NCI-H1048 (cell line): ENCODE measurements around the gene USP49.
"Not testable (repeated sequence)": the region's sequence is repeated elsewhere in the genome, so short reads cannot be mapped to it uniquely, and the experiment has no call there.

Experiments used
- DNase-seq: peaks from one replicate; lab custom pipeline; 2025; lab: John Stamatoyannopoulos, UW

The USP49 gene

DNA sequence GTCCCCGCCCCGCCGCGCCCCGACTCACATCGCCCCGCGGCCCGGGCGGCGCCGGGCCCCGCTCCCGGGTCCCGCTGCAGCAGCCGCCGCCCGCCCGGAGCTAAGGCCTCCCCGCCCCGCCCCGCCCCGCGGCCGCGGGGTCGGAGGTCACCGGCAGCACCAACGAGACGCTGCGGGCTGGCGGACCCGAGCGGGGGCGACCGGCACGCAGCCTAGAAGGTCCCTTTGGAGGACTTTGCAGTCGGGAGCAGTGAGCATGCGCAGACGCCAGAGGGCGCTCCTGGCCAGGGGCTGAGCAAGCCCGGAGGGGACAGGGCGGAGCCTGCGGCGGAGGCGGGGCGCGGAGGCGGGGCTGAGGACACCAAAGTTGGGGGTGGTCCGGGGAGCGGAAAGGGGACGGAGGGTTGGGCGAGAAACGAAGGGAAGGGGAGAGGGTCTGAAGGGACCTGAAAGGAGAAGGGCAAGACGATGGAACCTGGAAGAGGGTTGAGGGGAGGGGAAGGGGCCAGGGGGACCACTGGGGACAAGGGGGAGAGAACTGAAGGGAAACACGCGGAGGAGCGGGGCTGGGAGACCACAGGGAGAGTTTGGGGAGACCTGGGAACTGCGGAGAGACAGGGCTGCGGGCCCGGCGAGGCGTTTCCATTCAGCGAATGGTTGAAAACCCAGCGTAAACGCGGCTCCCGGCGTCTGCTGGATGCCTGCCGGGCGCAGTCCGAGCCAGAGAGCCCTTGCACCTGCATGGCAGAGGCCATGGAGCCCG is 115.2 kb downstream of the USP49 start, which contains the start of gene FRS3:
TSS of gene FRS3 (minus strand) at position 113 of the 763 bp plus-strand sequence. CDS start 2,913 bp downstream, outside the sequence.
- peak; percentile 62 for DNase-seq

DNA sequence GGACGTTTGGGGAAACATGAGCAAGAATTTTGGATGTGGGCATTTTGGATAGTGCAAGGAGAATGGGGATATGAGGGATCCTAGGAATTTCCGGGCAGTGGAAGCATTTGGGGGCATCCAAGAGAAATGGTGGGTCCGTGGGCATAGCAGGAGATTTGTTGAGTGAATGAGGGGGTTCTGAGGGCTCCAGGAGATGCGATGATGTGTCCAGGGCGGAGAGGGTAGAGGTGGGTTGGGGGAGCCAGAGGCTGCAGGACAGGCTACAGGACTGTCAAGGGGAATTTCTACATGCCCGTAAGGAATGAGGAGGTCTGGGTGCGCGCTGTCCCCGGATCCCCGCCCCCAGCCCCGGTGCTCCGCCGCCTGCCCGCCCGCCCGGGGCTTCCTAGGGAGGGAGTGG is 115.8 kb downstream of the USP49 start:
- no peak for DNase-seq

DNA sequence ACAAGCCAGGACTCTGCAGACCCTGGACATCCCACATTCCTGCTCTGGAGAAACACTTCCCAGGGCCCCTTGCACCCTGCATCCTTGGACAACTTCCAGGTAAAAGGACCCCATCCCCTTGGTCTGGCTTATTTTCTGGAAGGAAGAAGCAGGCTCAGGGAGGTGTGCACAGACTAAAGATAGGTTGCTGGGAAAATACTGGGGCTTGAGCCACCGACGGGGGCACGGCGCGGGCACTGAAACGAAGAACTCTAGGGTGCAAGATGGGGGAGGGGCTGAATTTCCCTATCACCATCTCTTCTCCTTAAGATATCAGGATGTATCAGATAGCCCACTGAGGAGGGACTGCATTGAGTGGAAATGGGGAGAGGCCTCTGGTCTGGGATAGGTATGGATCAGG is 116.3 kb downstream of the USP49 start:
- DNase-seq: no peak

DNA sequence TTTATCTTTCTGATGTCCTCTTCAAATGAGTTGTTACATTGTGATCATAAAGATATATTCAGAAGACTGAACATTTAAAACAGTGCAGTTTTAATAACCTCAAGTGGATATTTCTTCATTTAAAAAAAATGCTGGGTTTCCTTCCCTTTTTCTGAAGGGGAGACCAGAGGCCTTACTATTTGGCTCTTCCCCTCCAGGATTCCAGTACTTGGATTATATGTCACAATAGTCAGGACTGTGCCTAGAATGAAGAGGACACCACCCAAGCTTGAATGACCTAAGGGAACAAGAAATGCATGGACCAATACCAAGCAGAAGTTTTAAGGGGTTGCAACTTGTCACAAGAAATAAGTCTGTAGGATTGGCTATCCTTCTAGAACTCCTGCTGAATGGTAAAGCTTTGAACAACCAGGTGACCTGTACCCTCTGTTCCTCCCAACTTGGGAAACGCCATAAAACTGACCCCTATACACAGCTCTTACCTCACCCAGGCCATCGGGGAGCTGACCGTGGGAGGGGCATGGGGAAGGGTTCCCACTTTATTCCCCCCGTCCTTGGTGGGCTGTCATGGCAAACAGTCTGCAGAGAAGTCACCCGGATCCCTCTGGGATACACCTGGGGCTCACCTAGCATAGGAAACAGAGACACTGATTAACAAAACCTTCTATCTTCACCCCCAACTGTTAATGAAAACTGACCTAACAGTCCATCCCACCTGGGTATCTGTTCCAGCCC is 117.5 kb downstream of the USP49 start:
- no peak for DNase-seq

DNA sequence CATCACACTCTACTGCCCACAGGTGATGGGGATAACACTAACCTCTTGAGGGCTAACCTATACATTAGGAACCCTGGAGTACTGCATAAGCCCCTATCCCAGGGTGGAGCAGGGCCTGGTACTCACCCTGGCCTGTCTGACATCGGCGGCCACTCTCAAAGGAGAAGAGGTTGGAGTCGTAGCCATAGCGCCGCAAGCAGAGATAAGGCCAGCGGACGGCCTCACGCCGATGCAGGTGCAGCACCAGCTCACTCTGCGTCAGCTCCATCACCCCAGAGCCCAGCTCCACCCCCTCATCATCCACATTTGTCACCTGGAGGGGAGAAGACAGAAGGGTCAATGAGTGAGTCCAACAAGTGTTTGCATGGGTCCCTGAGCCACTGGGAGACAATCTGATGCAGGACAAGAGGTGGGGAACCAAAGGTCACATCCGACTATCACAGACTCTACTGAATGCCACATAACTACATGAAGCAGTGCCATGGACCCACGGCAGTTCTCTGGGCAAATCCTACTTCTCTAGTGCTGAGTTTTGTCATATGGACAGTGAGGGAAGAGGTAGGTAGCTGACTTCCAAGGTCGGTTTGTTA is 119.8 kb downstream of the USP49 start:
- DNase-seq: no peak

DNA sequence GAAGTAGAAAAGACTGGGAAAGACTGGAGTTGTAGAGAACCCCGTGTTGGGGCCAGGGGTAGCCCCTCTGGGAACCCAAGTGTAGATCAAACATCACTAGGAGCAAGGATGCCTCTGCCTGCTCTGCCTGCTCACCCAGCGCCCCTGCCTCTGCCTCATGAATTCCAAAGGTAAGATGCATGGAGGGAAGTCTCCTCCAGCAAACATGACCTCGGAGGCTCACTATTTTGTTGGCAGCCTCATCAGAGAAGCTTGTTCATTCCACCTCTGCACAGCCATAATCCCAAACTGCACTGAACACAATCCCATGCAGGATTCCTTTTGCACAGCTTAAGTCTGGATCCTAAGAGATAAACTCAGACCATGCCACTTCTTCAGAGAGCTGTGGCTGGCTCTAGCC is 120.3 kb downstream of the USP49 start:
- no peak for DNase-seq

DNA sequence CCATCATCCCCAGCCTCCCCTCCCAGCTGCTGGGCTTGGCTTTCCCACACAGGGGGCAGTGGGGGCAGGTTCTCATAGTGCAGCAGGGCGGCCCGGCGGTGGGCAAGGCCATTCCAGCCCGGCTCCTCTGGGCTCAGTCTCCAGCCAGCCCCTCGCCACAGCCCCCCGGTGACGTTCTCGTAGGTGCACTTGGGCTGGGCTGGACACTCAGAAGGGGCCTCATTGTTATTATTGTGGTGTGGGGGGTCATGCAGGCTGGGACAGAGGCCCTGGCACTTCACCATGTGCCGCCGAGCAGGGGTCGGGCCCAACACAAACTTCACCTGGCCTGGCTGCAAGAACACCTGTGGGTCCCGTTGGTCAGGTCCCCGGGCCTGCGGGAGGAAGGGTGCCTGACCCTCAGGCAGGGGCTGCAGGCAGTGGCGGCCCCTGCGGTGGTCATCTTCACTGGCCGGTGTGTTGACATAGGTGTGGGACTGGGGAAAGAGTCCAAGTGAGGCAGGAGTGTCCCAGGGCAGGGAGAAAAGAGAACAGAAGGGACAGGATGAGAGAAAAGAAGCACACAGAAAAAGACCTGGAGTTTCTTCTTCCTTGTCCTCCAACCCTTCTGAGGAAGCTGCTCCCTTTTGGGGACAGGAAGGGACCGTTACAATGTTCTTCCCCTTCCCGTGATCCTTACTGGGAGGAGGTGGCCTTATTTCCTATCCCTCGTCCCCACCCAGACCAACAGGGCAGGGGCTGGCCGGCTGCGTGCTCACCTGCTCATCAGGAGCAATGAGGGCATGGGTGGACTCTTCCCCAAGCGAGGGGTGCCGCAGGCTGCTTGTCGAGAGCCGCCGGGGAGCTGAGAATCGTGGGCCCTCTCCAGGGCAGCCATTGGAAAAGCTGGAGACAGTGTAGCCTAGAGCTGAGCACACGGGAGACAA is 123.9 kb downstream of the USP49 start:
- no peak for DNase-seq

DNA sequence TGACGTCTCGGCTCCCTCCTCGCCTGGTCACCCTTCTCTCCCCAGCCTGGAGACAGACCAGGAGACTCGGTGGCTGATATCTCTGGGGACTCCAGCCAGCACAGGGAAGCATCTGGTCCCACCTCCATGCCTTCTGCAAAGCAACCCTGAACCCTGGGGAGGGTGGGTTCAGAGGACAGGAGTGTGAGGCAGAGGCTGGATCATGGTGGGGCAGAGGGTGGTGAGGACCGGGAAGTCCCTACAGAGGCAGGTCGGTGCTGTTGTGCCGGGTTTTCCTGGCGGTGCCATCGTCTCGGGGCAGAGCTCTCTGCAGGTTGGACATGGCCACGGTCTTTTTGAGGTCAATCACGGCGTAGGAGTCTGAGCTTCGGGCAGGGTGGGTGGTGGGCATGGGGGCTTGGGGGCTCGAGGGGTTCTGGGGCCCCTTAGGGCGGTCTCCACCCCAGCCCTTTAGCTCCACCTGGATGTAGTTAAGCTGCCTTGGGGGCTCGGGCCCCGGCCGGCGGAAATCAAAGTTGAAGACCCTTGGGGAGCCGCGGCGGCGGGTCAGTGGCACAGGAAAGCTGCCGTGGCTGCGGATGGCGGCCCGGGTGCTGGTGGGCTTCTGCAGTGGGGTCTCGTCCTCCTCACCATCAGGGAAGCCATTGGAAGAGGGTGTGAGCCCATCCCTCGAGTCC is 124.7 kb downstream of the USP49 start:
- DNase-seq: no peak

DNA sequence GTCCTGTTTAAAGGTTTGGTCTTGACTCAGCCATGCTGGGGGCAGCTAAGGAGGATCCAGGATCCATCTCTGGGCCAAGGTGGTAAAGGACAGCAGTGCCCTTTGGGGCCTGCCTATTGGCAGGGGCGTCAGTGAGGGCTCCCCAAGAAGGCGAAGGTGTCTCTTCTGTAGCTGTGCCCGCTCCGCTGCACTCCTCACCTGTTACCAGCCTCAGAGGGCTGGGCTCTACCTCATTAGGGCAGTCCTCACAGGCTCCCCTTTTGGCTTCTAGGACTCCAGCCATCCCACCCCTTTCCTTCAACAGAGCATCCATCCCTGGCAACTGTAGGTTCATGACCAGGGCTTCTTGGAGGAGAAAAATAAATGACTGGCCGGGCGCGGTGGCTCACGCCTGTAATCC is 125.8 kb downstream of the USP49 start:
- DNase-seq: no peak

DNA sequence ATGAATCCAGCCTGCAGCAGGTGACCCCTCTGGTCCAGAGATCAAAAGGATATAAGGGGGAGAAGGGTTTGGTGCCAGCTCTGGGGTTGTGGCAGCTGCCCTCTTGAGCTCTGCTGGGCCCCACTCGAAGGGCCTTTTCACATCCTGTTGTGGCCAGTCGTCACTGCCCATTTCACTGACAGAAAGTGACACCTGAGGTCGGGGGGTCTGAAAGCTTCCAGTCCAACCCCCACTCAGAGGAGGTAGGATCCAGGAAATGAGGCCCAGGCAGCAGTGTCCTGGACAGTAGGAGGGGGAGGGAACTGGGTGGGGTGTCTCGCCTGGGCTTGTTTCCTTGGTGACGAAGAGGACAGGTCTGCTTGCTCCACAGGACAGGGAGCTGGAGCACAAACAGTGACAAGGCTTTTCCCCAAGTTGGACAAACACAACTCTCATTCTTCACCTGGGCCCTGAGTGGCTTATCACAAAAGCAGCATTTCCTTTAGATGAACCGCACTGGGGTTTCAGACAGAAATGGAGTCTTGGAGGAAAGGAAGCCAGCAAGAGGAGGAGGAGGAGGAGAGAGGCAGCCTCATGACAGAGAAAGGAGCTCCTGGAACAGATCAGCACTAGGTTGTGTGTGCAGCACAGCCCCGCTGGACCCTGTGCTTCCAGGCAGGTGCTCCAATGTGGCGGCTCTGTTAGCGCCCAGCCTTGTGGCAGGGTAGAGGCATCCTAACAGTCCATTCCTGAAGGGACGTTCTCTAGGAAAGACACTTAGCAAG is 126.4 kb downstream of the USP49 start:
- no peak for DNase-seq

DNA sequence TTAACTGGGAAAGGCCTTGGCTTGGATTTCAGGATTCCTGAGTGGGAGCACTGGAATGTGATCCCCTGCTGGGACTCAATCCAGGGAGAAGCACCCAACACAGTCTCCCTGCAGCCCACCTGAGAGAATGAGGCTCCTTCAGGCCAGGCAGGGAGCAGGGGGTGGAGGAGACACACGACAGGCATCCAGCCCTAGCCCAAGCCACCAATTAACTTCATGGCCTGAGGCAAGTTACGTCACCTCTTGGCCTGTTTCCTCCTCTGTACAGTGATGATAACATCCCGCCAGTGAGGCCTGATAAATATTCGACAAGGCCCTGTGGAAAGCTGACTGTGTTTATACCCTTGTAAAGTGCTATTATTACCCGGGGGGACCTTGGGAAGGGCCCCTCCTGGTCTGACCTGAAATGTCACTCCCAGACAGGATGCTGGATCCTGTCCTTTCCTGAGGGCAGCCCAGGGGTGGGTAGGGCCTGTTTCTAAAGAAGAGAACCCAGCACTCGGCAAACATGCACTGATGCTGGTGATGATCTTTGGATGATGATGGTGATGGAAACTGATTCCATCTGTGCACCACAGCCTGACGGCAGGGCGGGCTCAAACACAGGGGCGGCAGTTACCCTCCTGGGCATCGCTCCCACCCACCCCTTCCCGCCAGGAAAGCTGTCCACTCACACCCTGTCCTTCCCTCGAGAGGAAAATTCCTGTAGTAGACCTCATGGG is 127.9 kb downstream of the USP49 start:
- DNase-seq: no peak

DNA sequence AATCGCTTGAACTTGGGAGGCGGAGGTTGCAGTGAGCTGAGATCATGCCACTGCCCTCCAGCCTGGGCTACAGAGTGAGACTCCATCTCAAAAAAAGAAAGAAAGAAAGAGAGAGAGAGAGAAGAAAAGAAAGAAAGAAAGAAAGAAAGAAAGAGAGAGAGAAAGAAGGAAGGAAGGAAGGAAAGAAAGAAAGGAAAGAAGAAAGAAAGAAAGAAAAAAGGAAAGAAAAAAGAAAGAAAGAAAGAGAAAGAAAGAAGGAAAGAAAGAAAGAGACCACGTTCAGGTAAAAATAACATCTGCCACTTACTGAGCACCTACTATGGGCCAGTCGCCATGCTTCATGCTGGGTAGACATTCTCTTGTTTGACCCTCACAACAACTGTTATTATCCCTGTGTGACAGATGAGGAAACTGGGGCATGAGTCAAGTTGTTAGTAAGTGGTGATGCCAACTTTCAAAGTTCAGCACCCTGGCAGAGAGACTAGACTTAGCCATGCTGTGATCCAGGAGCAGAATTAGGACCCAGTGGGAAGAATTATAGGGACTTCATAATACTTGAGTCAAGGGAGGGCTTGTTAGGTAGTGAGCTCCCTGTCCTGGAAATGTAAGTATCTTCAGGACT is 129.0 kb downstream of the USP49 start:
- not testable (repeated sequence) for DNase-seq

DNA sequence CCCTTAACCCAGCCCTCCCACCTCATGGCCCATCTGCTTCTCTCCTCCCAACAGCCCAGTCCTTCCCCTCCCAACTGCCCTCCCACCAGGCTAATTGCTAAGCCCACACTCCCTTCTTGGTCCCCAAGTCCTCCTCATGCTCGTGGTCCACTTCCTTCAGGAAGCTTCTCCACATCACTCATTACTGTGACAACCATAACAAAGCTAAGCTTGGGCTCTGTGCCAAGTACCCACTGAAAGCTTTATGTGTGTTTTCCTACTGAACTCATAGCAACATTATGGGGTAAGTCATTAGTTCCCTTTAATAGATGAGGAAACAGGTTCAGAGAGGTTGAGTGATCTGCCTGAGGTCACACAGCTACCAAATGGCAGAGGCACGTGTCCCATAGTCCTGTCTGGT is 131.7 kb downstream of the USP49 start:
- DNase-seq: no peak

DNA sequence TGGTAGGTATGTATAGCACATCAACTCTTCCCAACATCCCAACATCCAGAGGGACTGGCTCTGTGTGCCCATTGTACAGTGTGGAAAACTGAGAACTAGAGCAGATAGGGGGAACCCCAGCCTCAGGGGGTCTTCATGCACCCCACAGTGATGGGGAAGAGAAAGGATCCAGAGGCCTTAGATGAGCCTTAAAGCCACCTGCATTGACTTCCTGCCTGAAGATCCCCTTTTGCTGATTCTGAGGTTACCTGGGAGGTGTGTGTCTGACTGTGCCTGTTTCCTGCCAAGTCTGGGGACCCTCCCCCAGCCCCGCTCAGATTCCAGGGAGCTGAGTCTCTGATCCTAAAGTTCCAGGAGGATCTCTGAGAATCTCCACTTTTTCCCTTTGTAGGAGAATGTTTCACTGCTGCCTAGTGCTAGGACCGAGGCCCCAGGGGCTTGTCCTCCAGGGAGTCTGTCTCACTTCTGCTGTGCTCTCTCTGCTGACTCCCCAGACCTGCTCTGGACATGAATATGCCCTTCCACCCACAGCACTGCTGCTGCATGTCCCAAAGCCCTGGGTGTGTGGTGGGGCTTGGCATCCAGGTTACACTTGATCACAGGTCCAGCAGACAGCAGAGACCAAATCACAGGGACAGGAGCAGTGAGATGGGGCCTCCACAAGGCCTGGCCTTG is 135.1 kb downstream of the USP49 start:
- DNase-seq: no peak

DNA sequence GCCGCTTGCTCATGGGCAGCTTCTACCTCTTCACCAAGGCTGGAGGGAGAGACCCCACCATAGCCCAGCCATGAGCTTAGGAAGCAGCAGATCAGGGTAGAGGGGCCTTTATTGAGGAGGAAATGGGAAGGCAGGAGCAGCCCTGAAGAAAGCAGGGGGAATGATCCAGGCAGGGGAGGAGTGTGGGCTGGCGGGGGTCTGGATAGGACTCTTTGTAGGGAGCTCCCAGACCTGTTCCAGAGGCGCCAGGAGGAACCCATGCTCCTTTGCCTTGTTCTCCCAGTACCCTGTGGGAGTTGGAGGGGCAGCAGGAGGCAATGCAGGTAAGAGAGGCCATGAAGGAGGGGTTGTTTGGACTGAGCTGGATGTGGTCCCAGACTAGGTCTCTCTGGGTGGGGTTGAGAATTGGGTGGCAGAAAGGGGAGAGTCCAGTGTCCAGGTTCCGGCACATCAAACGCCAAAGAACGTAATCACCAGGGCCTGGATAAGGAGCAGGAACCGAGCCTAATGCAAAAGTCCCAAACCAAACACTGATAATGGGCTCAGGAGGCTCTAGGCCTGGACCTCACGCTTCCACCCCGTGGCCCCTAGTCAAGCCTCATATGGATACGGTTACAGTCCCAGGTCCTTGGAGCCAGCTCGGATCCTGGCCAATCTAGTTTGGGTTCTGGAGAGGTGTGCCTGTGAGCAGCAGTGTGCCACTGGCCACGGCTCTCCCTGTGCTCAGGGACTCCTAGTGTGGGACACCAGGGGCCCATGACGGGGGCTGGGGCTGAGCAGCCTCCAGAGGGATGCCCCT is 135.9 kb downstream of the USP49 start:
- no peak for DNase-seq

DNA sequence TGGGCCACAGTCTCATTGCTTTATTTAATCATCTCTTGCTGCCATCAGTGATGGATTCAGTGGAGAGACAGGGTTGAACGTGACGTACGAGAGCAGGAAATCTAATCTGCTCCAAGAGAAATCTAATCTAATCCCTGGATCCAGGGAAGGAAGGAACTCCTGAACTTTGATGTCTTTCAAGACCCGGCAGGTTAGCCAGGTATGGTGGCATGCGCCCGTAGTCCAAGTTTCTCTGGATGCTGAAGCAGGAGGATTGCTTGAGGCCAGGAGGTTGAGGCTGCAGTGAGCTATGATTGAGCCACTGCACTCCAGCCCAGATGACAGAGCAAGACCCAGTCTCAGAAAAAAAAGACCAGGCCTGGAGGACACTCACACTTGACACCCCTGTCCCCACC is 136.5 kb downstream of the USP49 start:
- no peak for DNase-seq

DNA sequence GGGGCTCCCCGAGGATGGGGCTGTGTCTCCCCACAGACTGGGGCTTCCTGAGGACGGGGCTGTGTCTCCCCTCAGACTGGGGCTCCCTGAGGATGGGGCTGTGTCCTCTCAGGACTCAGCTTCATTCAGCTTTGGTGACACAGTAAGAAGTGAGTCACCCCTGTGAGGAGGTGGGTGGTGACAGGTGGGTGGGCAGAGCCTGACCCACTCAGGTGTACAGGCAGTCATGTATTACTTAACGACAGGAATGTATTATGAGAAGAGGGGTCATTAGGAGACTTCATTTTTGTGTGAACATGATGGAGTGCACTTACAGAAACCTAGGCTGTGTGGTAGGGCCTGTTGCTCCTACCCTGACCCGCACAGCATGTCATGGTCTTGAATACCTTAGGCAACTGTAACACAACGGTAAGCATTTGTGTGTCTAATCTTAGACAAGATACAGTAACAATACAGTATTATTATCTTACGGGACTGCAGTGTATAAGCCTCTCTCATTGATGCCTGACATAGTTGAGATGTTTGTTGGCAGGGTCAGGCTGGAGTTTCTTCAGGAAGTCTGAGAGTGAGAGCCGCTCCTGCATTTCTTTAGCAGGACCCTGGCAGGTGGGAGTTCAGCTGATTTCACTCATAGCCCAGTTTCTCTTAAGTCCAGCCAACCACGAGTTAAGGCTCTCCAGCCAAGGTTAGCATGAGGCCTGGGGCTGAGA is 137.1 kb downstream of the USP49 start:
- DNase-seq: no peak
